BJ (cell line): Measurements from ENCODE around the gene GTPBP3. TPM values are rescaled to one million over a fixed set of nuclear protein-coding genes. Genes with fewer than 3 reads are reported as not detected.

Experiments used
- CTCF ChIA-PET: fragments of 350-600 bp; formaldehyde crosslinking; extraction: SDS; loops from one replicate; lab custom pipeline; 2021; ENCODE audit warnings: antibody characterized with exemption, inconsistent platforms; lab: Yijun Ruan, JAX
- POLR2A ChIA-PET: fragments of 300-600 bp; sonication (Branson Sonifier 250); formaldehyde crosslinking; extraction: SDS; loops from one replicate; lab custom pipeline; 2021; ENCODE audit warnings: antibody characterized with exemption; lab: Charles Lee
- DNase-seq: peaks from one replicate; pipeline ENCODE4 v3.0.0-alpha.2; 2011; ENCODE audit warnings: low read depth
- H3K27me3 ChIP-seq: 2 replicates; pipeline ENCODE4 v1.6.0; 2011; ENCODE audit warnings: low read length; ENCODE audit not compliant: control insufficient read depth, insufficient read depth
- H3K36me3 ChIP-seq: 2 replicates; pipeline ENCODE4 v1.5.1; 2011; ENCODE audit warnings: low read length; ENCODE audit not compliant: control insufficient read depth, insufficient read depth
- H3K4me3 ChIP-seq: 2 replicates; pipeline ENCODE4 v1.5.1; 2011; ENCODE audit warnings: low read depth, mild to moderate bottlenecking, control low read depth, low read length
- polyA plus RNA-seq: library from polyadenylated mRNA; depleted of rRNA; stranded (reverse); fragments of >200 nt; gene quantifications from 2 replicates; pipeline ENCODE4 v1.2.3, GENCODE V29; 2011
- TF ChIP-seq, protein P1 (sequence below): IDR thresholded peaks from 2 replicates; pipeline ENCODE4 v1.5.1; 2011; ENCODE audit warnings: low read depth, mild to moderate bottlenecking, control low read depth, inconsistent platforms, low read length, moderate library complexity; ENCODE audit not compliant: insufficient read depth

The GTPBP3 gene
- polyA plus RNA-seq, 1 experiment, result 6.3 TPM

DNA sequence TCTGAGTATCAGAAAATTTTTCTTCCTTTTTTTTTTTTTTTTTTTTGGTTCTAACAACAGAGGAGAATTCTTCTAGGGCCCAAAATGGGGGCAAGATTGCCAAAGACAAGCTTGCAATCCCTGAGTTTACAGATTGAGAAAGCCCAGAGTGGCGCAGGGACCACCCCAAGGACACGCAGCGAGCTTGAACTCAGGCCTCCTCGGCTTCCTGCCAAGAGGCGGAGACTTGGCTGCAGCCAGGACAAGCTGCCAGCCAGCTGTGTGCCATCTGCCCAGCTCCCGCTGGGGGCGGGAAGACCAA lies 32.2 kb upstream of the GTPBP3 start:
- Histone ChIP-seq H3K36me3 (no peaks in the 10 kb centered on the region; the same call in 1 of the 2 replicates), H3K27me3 (no peaks in the 10 kb centered on the region), H3K4me3 (peak overlapping the region; percentile 79)
- ChIA-PET CTCF (interaction anchor here (0.7 to 5.0 kb wide), 10 partner anchors 12 to 112 kb away, joined by 3 to 52 read pairs (median 3); partner anchors contain the start of gene BABAM1), POLR2A (interaction anchor here (0.6 to 0.7 kb wide), 2 partner anchors 40 to 1575 kb away, joined by 3 to 4 read pairs; no protein-coding TSS in a partner anchor)
- DNase-seq, result no peak
- TF ChIP-seq, protein P1, sequence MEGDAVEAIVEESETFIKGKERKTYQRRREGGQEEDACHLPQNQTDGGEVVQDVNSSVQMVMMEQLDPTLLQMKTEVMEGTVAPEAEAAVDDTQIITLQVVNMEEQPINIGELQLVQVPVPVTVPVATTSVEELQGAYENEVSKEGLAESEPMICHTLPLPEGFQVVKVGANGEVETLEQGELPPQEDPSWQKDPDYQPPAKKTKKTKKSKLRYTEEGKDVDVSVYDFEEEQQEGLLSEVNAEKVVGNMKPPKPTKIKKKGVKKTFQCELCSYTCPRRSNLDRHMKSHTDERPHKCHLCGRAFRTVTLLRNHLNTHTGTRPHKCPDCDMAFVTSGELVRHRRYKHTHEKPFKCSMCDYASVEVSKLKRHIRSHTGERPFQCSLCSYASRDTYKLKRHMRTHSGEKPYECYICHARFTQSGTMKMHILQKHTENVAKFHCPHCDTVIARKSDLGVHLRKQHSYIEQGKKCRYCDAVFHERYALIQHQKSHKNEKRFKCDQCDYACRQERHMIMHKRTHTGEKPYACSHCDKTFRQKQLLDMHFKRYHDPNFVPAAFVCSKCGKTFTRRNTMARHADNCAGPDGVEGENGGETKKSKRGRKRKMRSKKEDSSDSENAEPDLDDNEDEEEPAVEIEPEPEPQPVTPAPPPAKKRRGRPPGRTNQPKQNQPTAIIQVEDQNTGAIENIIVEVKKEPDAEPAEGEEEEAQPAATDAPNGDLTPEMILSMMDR, result no peak

DNA sequence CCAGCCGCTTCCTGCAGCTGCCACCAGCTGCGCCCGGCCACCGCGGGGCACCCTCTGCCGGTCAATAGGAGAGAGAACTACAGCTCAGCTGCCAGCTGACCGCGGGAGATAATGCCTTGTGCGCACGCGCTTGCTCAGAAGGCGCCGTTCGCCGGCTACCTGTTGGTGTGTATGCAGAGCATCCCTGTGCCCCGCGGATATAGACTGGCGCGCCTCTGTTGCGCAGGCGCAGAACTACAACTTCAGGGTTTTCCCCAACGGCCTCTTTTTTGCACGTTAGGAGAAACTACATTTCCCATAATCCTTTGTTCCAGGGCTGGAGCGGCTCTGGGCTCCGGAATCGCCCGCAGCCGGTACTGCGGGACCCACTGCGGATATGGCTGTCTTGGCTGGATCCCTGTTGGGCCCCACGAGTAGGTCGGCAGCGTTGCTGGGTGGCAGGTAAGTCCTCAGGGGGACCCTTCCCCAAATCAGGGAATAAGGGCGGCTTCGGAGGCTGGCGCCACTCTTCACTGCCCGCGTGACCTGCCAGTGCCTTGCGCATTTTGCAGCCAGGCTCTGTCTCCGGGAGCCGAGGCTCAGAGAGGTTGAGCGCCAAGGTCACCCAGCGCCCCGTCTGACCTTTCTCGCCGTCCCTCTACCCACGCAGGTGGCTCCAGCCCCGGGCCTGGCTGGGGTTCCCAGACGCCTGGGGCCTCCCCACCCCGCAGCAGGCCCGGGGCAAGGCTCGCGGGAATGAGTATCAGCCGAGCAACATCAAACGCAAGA lies 31.7 kb upstream of the GTPBP3 start, which contains the start of gene MRPL34:
TSS of gene MRPL34 (plus strand) at position 356 of the 768 bp plus-strand sequence. CDS start at position 377, 21 bp downstream.
- H3K36me3 ChIP-seq, result no peaks in the 10 kb centered on the region; the same call in 1 of the 2 replicates

DNA sequence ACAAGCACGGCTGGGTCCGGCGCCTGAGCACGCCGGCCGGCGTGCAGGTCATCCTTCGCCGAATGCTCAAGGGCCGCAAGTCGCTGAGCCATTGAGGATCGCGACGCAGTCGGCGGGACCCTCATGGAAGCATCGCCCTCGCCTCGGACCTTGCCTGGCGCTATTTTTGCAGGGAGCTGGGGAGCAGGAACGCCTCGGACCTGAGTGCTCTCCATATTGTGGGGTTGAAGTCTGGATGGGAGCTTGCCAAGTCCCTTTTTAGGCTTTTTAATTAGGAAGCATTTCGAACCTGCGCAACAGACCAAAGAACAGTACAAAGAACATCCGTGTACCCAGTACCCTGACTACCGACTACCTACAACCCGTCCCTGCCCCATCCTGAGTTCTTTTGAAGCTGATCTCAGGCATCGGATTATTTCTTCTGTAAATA lies 31.1 kb upstream of the GTPBP3 start:
- peak overlapping the region; percentile 79 for H3K4me3 ChIP-seq
- TF ChIP-seq, protein P1, result no peak
- CTCF ChIA-PET, result interaction anchor here (0.5 to 5.0 kb wide), 4 partner anchors 10 to 478 kb away, joined by 3 to 16 read pairs (median 4); no protein-coding TSS in a partner anchor

More for the DNA sequence above, 31.7 kb upstream of the GTPBP3 start, which contains the start of gene MRPL34:
- DNase-seq, result peak; percentile 94
- no peaks in the 10 kb centered on the region for H3K27me3 ChIP-seq
- ChIA-PET CTCF (interaction anchor here (0.6 to 5.0 kb wide), 11 partner anchors 11 to 112 kb away, joined by 3 to 52 read pairs (median 3); partner anchors contain the start of gene BABAM1), POLR2A (interaction anchor here (0.6 to 0.7 kb wide), 3 partner anchors 39 to 1574 kb away, joined by 3 to 4 read pairs (median 3); no protein-coding TSS in a partner anchor)
- TF ChIP-seq, protein P1, result peak; percentile 92
- H3K4me3 ChIP-seq, result peak within 1 kb of the TSS; percentile 79

DNA sequence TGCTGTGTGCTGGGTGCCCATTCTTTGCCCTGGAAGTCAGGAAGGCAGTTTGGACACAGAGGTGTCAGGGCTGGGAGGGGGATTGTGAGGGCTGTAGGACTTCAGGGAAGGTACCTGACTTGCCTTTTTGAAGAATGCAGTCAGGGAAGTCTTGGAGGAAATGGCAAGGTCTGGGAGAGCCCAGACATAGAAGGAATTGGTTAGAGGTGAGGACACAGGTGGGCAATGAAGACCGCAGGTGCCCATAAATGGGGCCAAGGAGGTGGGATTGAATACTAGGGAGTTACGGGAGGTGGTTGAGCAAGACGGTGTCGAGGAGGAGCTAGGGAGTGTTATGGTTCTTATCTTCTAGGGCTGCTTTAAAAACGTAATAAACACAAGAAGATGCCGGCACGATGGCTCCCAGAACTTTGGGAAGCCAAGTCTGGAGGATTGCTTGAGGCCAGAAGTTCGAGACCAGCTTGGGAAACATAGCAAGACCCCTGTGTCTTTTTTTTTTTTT lies 29.4 kb upstream of the GTPBP3 start:
- Histone ChIP-seq H3K27me3 (no peaks in the 10 kb centered on the region), H3K36me3 (no peaks in the 10 kb centered on the region; the same call in 1 of the 2 replicates), H3K4me3 (no peak overlapping the region)
- no peak for DNase-seq
- ChIA-PET POLR2A (no interaction called here), CTCF (interaction anchor here (0.5 to 5.0 kb wide), 3 partner anchors 16 to 227 kb away, joined by 3 to 16 read pairs (median 3); no protein-coding TSS in a partner anchor)
- TF ChIP-seq, protein P1, result no peak

More for the DNA sequence above, 31.1 kb upstream of the GTPBP3 start:
- POLR2A ChIA-PET, result interaction anchor here (0.7 kb wide), 1 partner anchor 173 kb away, joined by 3 read pairs; no protein-coding TSS in a partner anchor
- no peak for DNase-seq
- Histone ChIP-seq H3K36me3 (no peaks in the 10 kb centered on the region), H3K27me3 (no peaks in the 10 kb centered on the region)
